GM23338 (cell line): ENCODE results near the gene PGM1. TPM values are rescaled to one million over a fixed set of nuclear protein-coding genes. Genes with fewer than 3 reads are reported as not detected.
A peak's percentile ranks its signal among the peaks of the same experiment; 100 is the strongest.

Experiments
- ATAC-seq: fragments of 200-7000 bp; cut with Tn5 transposase; 3 replicates; pipeline ENCODE4 v1.9.1; 2020
- DNase-seq: peaks from one replicate; pipeline ENCODE4 v3.0.0-alpha.2; 2015; ENCODE audit warnings: low spot score
- H2AFZ ChIP-seq: fragments of 200-600 bp; sonication (generic); 2 replicates; pipeline ENCODE4 v1.8.0; 2016; ENCODE audit warnings: antibody characterized with exemption, mild to moderate bottlenecking, moderate library complexity
- H3F3A ChIP-seq: fragments of 200-600 bp; sonication (generic); replicated peaks from 2 replicates; pipeline ENCODE4 v1.8.0; 2017; ENCODE audit warnings: antibody characterized with exemption, mixed run types, low read depth
- H3K27ac ChIP-seq: fragments of 200-600 bp; sonication (generic); 2 replicates; pipeline ENCODE4 v1.6.1; 2016; ENCODE audit warnings: low read depth
- H3K27me3 ChIP-seq: fragments of 200-600 bp; sonication (generic); 2 replicates; pipeline ENCODE4 v1.8.0; 2016; ENCODE audit warnings: mild to moderate bottlenecking, mixed run types, moderate library complexity; ENCODE audit not compliant: insufficient read depth
- H3K36me3 ChIP-seq: fragments of 200-600 bp; sonication (generic); 2 replicates; pipeline ENCODE4 v1.8.0; 2016; ENCODE audit warnings: mild to moderate bottlenecking; ENCODE audit not compliant: insufficient read depth
- H3K4me1 ChIP-seq: fragments of 200-600 bp; sonication (generic); 2 replicates; pipeline ENCODE4 v1.8.0; 2016; ENCODE audit warnings: mild to moderate bottlenecking, moderate library complexity; ENCODE audit not compliant: insufficient read depth
- H3K4me2 ChIP-seq: fragments of 200-600 bp; sonication (generic); 2 replicates; pipeline ENCODE4 v1.7.1; 2017; ENCODE audit warnings: mixed run types
- H3K4me3 ChIP-seq: fragments of 200-600 bp; sonication (generic); 2 replicates; pipeline ENCODE4 v1.6.1; 2016; ENCODE audit warnings: mixed run types
- H3K79me2 ChIP-seq: fragments of 200-600 bp; sonication (generic); replicated peaks from 2 replicates; pipeline ENCODE4 v1.8.0; 2017; ENCODE audit warnings: mild to moderate bottlenecking; ENCODE audit not compliant: insufficient read depth
- H3K9me2 ChIP-seq: fragments of 200-600 bp; sonication (generic); 2 replicates; pipeline ENCODE4 v1.8.0; 2017; ENCODE audit not compliant: insufficient read depth
- H4K20me1 ChIP-seq: fragments of 200-600 bp; sonication (generic); replicated peaks from 2 replicates; pipeline ENCODE4 v1.8.0; 2017; ENCODE audit warnings: mild to moderate bottlenecking; ENCODE audit not compliant: insufficient read depth
- H3K27ac Mint-ChIP-seq: 2 replicates; pipeline ENCODE4 v1.8.0; 2020; ENCODE audit warnings: inconsistent platforms, mild to moderate bottlenecking, moderate library complexity, mixed read lengths
- H3K27me3 Mint-ChIP-seq: 3 replicates; pipeline ENCODE4 v1.8.0; 2022; ENCODE audit warnings: low read depth, mild to moderate bottlenecking, moderate library complexity, mixed read lengths, inconsistent platforms; ENCODE audit not compliant: insufficient read depth, poor library complexity
- H3K36me3 Mint-ChIP-seq: 3 replicates; pipeline ENCODE4 v1.8.0; 2021; ENCODE audit warnings: low read depth, mild to moderate bottlenecking, inconsistent platforms, moderate library complexity, mixed read lengths
- H3K4me1 Mint-ChIP-seq: 3 replicates; pipeline ENCODE4 v1.8.0; 2020; ENCODE audit warnings: mild to moderate bottlenecking, inconsistent platforms, mixed read lengths
- H3K4me3 Mint-ChIP-seq: 3 replicates; pipeline ENCODE4 v1.8.0; 2021; ENCODE audit warnings: moderate library complexity, mild to moderate bottlenecking, inconsistent platforms, mixed read lengths
- H3K9me3 Mint-ChIP-seq: 3 replicates; pipeline ENCODE4 v1.8.0; 2020; ENCODE audit warnings: moderate library complexity, mild to moderate bottlenecking, inconsistent platforms, mixed read lengths
- EZH2 ChIP-seq: fragments of 200-600 bp; sonication (generic); IDR thresholded peaks from one replicate; pipeline ENCODE4 v1.8.0; 2017; ENCODE audit warnings: antibody characterized with exemption, mild to moderate bottlenecking, low read depth; ENCODE audit not compliant: unreplicated experiment
- JUNB ChIP-seq: IDR thresholded peaks from one replicate; pipeline ENCODE4 v1.6.1; 2016; ENCODE audit warnings: antibody characterized with exemption; ENCODE audit not compliant: unreplicated experiment
- POLR2AphosphoS5 ChIP-seq: IDR thresholded peaks from 2 replicates; pipeline ENCODE4 v1.6.1; 2016; ENCODE audit warnings: antibody characterized with exemption, low read depth
- ZNF114 ChIP-seq: fragments of 250-450 bp; sonication (Bioruptor Pico); IDR thresholded peaks from 2 replicates; pipeline ENCODE4 v1.5.0; 2020; ENCODE audit warnings: mild to moderate bottlenecking, moderate library complexity
- ZNF331 ChIP-seq: fragments of 250-450 bp; sonication (Bioruptor Pico); IDR thresholded peaks from 2 replicates; pipeline ENCODE4 v1.5.0; 2020; ENCODE audit warnings: low read depth, mild to moderate bottlenecking, moderate library complexity
- polyA plus RNA-seq: library from polyadenylated mRNA; unstranded; fragments of >200 nt; fragmentation: Nextera tagmentation; extraction: Ambion mirVana; gene quantifications from 2 replicates; pipeline ENCODE4 v1.2.1, GENCODE V29; 2016
- total RNA-seq: library from RNA; depleted of rRNA; stranded (reverse); fragments of >200 nt; shearing (Covaris generic); gene quantifications from 2 replicates; pipeline ENCODE4 v1.2.3, GENCODE V29; 2014
- TF ChIP-seq, protein P1 (sequence below): IDR thresholded peaks from one replicate; pipeline ENCODE4 v1.6.1; 2018; ENCODE audit warnings: antibody characterized with exemption; ENCODE audit not compliant: unreplicated experiment
- TF ChIP-seq, protein P2 (sequence below), 2 experiments: fragments of 200-600 bp in 1 of 2; sonication (generic) in 1 of 2; conservative IDR thresholded peaks; 2 replicates each; pipeline versions ENCODE4 v1.5.1 to v1.6.1; 2016 to 2017; ENCODE audit warnings: antibody characterized with exemption in 2 of 2, low read depth in 2 of 2, mild to moderate bottlenecking in 2 of 2, moderate library complexity in 1 of 2

The PGM1 gene
- total and polyA plus RNA-seq, 2 experiments from 2014 or later = 20.9 to 71.9 TPM

DNA sequence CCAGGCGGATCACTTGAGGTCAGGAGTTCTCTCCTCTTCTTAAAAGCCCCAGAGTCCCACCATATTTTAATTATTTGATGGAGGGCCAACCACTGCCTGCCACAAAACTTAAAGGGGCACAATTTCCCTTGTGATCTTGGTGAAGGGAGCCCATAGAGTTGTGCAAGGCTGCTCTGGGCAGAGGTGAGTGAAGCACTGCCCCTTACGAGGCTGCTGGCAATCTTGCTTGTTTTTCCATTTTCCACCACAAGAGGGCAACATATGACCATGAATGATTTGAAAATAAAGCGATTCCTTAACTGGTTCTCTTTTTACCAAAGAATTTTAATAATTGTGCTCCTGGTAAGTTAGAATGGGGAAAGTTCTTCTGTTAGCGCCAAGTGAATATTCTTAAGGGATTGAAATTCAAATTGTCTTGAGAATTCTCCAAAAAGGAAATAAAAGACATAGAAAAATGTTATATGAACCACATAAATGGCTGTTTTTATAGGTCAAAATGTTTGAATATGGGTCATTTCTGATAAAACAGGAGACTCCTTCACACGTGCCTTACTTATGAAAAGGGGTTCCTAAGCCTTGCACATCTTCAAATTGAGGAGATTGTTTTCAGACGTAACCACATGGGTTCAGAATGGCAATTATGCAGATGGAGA, 22.7 kb downstream of the PGM1 start:
- no peak overlapping the region for H3K27ac Mint-ChIP-seq
- peak; percentile 83 for ATAC-seq

DNA sequence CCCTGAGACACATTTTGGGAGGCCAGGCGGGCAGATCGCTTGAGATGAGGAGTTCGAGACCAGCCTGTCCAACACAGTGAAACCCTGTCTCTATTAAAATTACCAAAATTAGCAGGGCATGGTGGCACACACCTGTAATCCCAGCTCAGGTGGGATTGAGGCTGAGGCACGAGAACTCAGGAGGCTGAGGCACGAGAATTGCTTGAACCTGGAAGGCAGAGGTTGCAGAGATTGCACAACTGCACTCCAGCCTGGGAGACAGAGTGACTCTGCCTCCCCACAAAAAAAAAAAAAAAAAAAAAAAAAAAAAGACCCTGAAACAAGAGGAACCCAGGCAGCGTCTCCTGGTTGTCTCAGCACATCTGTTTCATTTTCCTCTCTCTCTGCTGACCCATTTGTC, 24.2 kb downstream of the PGM1 start:
- peaks cover 4% of the 10 kb centered on the region; the same call in 1 of the 2 replicates for H3K79me2 ChIP-seq
- Mint-ChIP-seq H3K27me3 (no peaks in the 10 kb centered on the region), H3K9me3 (no peaks in the 10 kb centered on the region), H3K4me1 (peaks cover 26% of the 10 kb centered on the region), H3K27ac (no peak overlapping the region; the same call in 1 of the 2 replicates), H3K36me3 (no peaks in the 10 kb centered on the region), H3K4me3 (no peak overlapping the region)
- no peaks in the 10 kb centered on the region for H3K36me3 ChIP-seq
- no peak overlapping the region for H3K4me2 ChIP-seq
- H3K4me1 ChIP-seq = peaks cover 17% of the 10 kb centered on the region
- no peak overlapping the region for H3K4me3 ChIP-seq
- TF ChIP-seq EZH2 (no peak), ZNF114 (CRISPR knock-in tag) (no peak), ZNF331 (CRISPR knock-in tag) (no peak), JUNB (no peak), POLR2AphosphoS5 (no peak)
- TF ChIP-seq, protein P1, sequence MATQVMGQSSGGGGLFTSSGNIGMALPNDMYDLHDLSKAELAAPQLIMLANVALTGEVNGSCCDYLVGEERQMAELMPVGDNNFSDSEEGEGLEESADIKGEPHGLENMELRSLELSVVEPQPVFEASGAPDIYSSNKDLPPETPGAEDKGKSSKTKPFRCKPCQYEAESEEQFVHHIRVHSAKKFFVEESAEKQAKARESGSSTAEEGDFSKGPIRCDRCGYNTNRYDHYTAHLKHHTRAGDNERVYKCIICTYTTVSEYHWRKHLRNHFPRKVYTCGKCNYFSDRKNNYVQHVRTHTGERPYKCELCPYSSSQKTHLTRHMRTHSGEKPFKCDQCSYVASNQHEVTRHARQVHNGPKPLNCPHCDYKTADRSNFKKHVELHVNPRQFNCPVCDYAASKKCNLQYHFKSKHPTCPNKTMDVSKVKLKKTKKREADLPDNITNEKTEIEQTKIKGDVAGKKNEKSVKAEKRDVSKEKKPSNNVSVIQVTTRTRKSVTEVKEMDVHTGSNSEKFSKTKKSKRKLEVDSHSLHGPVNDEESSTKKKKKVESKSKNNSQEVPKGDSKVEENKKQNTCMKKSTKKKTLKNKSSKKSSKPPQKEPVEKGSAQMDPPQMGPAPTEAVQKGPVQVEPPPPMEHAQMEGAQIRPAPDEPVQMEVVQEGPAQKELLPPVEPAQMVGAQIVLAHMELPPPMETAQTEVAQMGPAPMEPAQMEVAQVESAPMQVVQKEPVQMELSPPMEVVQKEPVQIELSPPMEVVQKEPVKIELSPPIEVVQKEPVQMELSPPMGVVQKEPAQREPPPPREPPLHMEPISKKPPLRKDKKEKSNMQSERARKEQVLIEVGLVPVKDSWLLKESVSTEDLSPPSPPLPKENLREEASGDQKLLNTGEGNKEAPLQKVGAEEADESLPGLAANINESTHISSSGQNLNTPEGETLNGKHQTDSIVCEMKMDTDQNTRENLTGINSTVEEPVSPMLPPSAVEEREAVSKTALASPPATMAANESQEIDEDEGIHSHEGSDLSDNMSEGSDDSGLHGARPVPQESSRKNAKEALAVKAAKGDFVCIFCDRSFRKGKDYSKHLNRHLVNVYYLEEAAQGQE = no peak
- DNase-seq = no peak
- no peaks in the 10 kb centered on the region for H3F3A ChIP-seq
- H3K27me3 ChIP-seq = no peaks in the 10 kb centered on the region
- H2AFZ ChIP-seq = no peak overlapping the region
- peaks cover 4% of the 10 kb centered on the region; the same call in 1 of the 2 replicates for H3K9me2 ChIP-seq
- H3K27ac ChIP-seq = no peak overlapping the region
- H4K20me1 ChIP-seq = no peaks in the 10 kb centered on the region
- ATAC-seq = no peak

More for the DNA sequence above, 22.7 kb downstream of the PGM1 start:
- H3K36me3 ChIP-seq = no peaks in the 10 kb centered on the region
- no peaks in the 10 kb centered on the region for H3K27me3 ChIP-seq
- H3K4me1 ChIP-seq = peaks cover 25% of the 10 kb centered on the region
- H3K4me3 ChIP-seq = no peak overlapping the region
- TF ChIP-seq, protein P1 = no peak
- TF ChIP-seq ZNF331 (CRISPR knock-in tag) (no peak), ZNF114 (CRISPR knock-in tag) (no peak)
- TF ChIP-seq, protein P2, sequence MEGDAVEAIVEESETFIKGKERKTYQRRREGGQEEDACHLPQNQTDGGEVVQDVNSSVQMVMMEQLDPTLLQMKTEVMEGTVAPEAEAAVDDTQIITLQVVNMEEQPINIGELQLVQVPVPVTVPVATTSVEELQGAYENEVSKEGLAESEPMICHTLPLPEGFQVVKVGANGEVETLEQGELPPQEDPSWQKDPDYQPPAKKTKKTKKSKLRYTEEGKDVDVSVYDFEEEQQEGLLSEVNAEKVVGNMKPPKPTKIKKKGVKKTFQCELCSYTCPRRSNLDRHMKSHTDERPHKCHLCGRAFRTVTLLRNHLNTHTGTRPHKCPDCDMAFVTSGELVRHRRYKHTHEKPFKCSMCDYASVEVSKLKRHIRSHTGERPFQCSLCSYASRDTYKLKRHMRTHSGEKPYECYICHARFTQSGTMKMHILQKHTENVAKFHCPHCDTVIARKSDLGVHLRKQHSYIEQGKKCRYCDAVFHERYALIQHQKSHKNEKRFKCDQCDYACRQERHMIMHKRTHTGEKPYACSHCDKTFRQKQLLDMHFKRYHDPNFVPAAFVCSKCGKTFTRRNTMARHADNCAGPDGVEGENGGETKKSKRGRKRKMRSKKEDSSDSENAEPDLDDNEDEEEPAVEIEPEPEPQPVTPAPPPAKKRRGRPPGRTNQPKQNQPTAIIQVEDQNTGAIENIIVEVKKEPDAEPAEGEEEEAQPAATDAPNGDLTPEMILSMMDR (conservative IDR thresholded peaks at IDR 0.05; ENCODE audit: low read depth in 2 of 2) = peak; percentile 78 to 92
- no peak overlapping the region for H3K4me3 Mint-ChIP-seq
- H3F3A ChIP-seq = no peaks in the 10 kb centered on the region
- H4K20me1 ChIP-seq = no peaks in the 10 kb centered on the region
- no peak overlapping the region for H3K4me2 ChIP-seq
- peaks cover 4% of the 10 kb centered on the region; the same call in 1 of the 2 replicates for H3K9me2 ChIP-seq
- peaks cover 4% of the 10 kb centered on the region; the same call in 1 of the 2 replicates for H3K79me2 ChIP-seq
- H3K27ac ChIP-seq = no peak overlapping the region
- H3K9me3 Mint-ChIP-seq = no peaks in the 10 kb centered on the region
- no peaks in the 10 kb centered on the region for H3K36me3 Mint-ChIP-seq
- H3K27me3 Mint-ChIP-seq = no peaks in the 10 kb centered on the region
- H3K4me1 Mint-ChIP-seq = peaks cover 34% of the 10 kb centered on the region
- peak; percentile 86 for DNase-seq
- H2AFZ ChIP-seq = no peak overlapping the region
